ENCODE measurements around the gene ALK.

DNA sequence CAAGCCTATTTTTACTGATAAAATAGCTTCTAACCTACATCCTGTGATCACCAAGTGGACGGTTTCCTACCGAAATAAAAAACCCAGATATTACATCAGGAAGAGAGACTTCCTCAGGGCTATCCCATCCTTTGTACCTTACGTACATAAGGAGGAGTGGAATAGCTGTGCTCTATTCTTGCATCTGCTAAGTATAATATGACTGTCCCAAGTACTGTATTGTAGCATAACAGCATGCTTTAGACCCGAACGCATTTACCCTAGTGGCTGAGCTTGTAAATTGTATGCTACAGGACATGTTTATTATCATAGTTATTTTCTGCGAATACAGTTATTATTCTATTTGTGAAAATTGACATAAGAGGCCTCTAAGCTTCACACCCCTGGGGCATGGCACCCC, 503.8 kb downstream of the ALK start:
- TF ChIP-seq, protein P1, sequence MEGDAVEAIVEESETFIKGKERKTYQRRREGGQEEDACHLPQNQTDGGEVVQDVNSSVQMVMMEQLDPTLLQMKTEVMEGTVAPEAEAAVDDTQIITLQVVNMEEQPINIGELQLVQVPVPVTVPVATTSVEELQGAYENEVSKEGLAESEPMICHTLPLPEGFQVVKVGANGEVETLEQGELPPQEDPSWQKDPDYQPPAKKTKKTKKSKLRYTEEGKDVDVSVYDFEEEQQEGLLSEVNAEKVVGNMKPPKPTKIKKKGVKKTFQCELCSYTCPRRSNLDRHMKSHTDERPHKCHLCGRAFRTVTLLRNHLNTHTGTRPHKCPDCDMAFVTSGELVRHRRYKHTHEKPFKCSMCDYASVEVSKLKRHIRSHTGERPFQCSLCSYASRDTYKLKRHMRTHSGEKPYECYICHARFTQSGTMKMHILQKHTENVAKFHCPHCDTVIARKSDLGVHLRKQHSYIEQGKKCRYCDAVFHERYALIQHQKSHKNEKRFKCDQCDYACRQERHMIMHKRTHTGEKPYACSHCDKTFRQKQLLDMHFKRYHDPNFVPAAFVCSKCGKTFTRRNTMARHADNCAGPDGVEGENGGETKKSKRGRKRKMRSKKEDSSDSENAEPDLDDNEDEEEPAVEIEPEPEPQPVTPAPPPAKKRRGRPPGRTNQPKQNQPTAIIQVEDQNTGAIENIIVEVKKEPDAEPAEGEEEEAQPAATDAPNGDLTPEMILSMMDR (IDR thresholded peaks at IDR 0.05), result no peak
- TF ChIP-seq EP300 (IDR thresholded peaks at IDR 0.05), result no peak

All from sigmoid colon (tissue), 4 donors.